ENCODE data around the gene CDKN2B-AS1. TPM values are rescaled to one million over a fixed set of nuclear protein-coding genes. Genes with fewer than 3 reads are reported as not detected.

Gene CDKN2B-AS1
- total RNA-seq, 1 donor from 2014 or later: 1.4 TPM

DNA sequence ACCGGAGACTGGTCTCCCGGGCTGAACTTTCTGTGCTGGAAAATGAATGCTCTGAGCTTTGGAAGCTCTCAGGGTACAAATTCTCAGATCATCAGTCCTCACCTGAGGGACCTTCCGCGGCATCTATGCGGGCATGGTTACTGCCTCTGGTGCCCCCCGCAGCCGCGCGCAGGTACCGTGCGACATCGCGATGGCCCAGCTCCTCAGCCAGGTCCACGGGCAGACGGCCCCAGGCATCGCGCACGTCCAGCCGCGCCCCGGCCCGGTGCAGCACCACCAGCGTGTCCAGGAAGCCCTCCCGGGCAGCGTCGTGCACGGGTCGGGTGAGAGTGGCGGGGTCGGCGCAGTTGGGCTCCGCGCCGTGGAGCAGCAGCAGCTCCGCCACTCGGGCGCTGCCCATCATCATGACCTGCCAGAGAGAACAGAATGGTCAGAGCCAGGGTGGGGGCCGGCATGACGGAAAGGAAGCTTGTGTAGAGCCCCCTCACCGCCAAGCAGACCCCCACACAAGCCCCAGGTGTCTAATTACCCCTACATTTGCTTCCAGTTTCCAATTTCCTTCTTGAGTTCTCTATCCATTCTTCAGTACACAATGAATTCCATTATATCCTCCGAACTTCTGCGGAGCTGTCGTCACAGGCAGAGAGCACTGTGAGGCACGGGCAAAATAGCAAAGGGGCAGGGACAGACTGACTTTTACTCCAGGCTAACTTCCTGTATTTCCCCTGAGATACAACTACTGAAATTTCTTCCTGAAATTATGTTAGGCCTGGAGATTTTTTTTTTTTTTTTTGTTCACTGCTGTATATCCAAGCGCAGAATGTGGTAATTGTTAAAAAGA, 23.6 kb upstream of the CDKN2B-AS1 start:
- DNase-seq: no peak
- ChIA-PET CTCF (interaction anchor here (1.0 to 5.2 kb wide), 3 partner anchors 20 to 273 kb away, joined by 3 to 28 read pairs (median 4); partner anchors contain the start of gene CDKN2B), POLR2A (interaction anchor here (0.8 to 0.9 kb wide), 2 partner anchors 40 to 168 kb away, joined by 3 to 5 read pairs; no protein-coding TSS in a partner anchor)
- no peak for ATAC-seq (ENCODE audit: low read depth)
- Mint-ChIP-seq H3K4me1 (peaks cover 22% of the 10 kb centered on the region), H3K9me3 (peaks cover 9% of the 10 kb centered on the region), H3K27ac (peak overlapping the region; percentile 59), H3K36me3 (ENCODE audit: low read depth) (peaks cover 3% of the 10 kb centered on the region), H3K4me3 (no peak overlapping the region), H3K27me3 (peaks cover 69% of the 10 kb centered on the region)
- intact Hi-C loops (cut with micrococcal nuclease): loop anchor here (10.0 kb wide), 1 partner anchor 1854 kb away; the partner anchor contains the start of gene ELAVL2
- TF ChIP-seq, protein P1, sequence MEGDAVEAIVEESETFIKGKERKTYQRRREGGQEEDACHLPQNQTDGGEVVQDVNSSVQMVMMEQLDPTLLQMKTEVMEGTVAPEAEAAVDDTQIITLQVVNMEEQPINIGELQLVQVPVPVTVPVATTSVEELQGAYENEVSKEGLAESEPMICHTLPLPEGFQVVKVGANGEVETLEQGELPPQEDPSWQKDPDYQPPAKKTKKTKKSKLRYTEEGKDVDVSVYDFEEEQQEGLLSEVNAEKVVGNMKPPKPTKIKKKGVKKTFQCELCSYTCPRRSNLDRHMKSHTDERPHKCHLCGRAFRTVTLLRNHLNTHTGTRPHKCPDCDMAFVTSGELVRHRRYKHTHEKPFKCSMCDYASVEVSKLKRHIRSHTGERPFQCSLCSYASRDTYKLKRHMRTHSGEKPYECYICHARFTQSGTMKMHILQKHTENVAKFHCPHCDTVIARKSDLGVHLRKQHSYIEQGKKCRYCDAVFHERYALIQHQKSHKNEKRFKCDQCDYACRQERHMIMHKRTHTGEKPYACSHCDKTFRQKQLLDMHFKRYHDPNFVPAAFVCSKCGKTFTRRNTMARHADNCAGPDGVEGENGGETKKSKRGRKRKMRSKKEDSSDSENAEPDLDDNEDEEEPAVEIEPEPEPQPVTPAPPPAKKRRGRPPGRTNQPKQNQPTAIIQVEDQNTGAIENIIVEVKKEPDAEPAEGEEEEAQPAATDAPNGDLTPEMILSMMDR (IDR thresholded peaks at IDR 0.05): no peak

DNA sequence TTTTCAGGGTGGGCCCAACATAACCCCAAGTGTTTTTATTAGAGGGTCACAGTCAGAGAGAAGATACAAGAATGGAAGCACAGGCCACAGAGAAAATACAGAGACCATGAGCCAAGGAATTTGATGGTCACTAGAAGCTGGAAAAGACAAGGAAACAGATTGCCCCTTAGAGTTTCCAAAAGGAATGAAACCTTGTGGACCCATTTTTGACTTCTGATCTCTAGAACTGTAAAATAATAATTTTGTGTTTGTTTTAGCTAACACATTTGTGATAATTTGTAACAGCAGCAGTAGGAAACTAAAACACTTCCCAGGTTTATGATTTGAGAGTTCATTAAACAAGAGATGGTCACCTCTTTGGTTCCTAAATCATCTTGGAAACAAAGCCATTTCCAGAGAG, 22.2 kb upstream of the CDKN2B-AS1 start:
- H3K27ac Mint-ChIP-seq: no peak overlapping the region
- ATAC-seq (ENCODE audit: low read depth) (no peak), DNase-seq (no peak)
- ChIA-PET POLR2A (no interaction called here), CTCF (interaction anchor here (1.0 to 5.2 kb wide), 4 partner anchors 19 to 272 kb away, joined by 3 to 28 read pairs (median 6); partner anchors contain the start of gene CDKN2B)
- H3K27me3 Mint-ChIP-seq: peaks cover 68% of the 10 kb centered on the region
- TF ChIP-seq, protein P1 (IDR thresholded peaks at IDR 0.05): no peak
- H3K9me3 Mint-ChIP-seq: peaks cover 7% of the 10 kb centered on the region
- peaks cover 22% of the 10 kb centered on the region for H3K4me1 Mint-ChIP-seq
- H3K4me3 Mint-ChIP-seq: no peak overlapping the region
- peaks cover 3% of the 10 kb centered on the region for H3K36me3 Mint-ChIP-seq (ENCODE audit: low read depth)
- intact Hi-C loops (cut with micrococcal nuclease): loop anchor here (1.0 to 10.0 kb wide), 2 partner anchors 21 to 1852 kb away; partner anchors contain the start of gene ELAVL2

DNA sequence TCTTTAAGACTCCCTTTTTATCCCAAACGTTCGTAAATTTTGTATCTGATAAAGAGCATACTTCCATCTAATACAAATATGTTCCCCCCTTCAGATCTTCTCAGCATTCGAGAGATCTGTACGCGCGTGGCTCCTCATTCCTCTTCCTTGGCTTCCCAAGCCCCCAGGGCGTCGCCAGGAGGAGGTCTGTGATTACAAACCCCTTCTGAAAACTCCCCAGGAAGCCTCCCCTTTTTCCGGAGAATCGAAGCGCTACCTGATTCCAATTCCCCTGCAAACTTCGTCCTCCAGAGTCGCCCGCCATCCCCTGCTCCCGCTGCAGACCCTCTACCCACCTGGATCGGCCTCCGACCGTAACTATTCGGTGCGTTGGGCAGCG, 20.3 kb upstream of the CDKN2B-AS1 start:
- CTCF ChIA-PET: interaction anchor here (2.2 kb wide), 1 partner anchor 33 kb away, joined by 8 read pairs; no protein-coding TSS in a partner anchor
- H3K4me1 Mint-ChIP-seq: peaks cover 21% of the 10 kb centered on the region
- H3K9me3 Mint-ChIP-seq: peaks cover 2% of the 10 kb centered on the region
- POLR2A ChIA-PET: no interaction called here
- ATAC-seq (ENCODE audit: low read depth) (no peak), DNase-seq (no peak)
- peaks cover 1% of the 10 kb centered on the region for H3K36me3 Mint-ChIP-seq (ENCODE audit: low read depth)
- H3K27ac Mint-ChIP-seq: peak overlapping the region; percentile 42
- peak overlapping the region; percentile 78 for H3K4me3 Mint-ChIP-seq
- H3K27me3 Mint-ChIP-seq: peaks cover 69% of the 10 kb centered on the region
- TF ChIP-seq, protein P1 (IDR thresholded peaks at IDR 0.05): no peak
- intact Hi-C loops (cut with micrococcal nuclease): loop anchor here (10.0 kb wide), 1 partner anchor 1850 kb away; the partner anchor contains the start of gene ELAVL2

DNA sequence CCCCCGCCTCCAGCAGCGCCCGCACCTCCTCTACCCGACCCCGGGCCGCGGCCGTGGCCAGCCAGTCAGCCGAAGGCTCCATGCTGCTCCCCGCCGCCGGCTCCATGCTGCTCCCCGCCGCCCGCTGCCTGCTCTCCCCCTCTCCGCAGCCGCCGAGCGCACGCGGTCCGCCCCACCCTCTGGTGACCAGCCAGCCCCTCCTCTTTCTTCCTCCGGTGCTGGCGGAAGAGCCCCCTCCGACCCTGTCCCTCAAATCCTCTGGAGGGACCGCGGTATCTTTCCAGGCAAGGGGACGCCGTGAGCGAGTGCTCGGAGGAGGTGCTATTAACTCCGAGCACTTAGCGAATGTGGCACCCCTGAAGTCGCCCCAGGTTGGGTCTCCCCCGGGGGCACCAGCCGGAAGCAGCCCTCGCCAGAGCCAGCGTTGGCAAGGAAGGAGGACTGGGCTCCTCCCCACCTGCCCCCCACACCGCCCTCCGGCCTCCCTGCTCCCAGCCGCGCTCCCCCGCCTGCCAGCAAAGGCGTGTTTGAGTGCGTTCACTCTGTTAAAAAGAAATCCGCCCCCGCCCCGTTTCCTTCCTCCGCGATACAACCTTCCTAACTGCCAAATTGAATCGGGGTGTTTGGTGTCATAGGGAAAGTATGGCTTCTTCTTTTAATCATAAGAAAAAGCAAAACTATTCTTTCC, 19.7 kb upstream of the CDKN2B-AS1 start:
- Mint-ChIP-seq H3K9me3 (peaks cover 2% of the 10 kb centered on the region), H3K27ac (peak overlapping the region; percentile 42), H3K4me1 (peaks cover 21% of the 10 kb centered on the region), H3K4me3 (peak overlapping the region; percentile 78), H3K27me3 (peaks cover 72% of the 10 kb centered on the region), H3K36me3 (ENCODE audit: low read depth) (peaks cover 1% of the 10 kb centered on the region)
- intact Hi-C loops (cut with micrococcal nuclease): loop anchor here (1.0 to 10.0 kb wide), 2 partner anchors 13 to 1850 kb away; partner anchors contain the start of gene ELAVL2
- DNase-seq (peak; percentile 39), ATAC-seq (ENCODE audit: low read depth) (peak; percentile 59)
- ChIA-PET CTCF (interaction anchor here (2.2 kb wide), 1 partner anchor 33 kb away, joined by 8 read pairs; no protein-coding TSS in a partner anchor), POLR2A (interaction anchor here (1.0 kb wide), 1 partner anchor 15 kb away, joined by 3 read pairs; no protein-coding TSS in a partner anchor)
- TF ChIP-seq, protein P1 (IDR thresholded peaks at IDR 0.05): no peak

All from activated B cell treated with CpG ODN at 0.5 μM for 24 hours (primary cell).